ENCODE results near the gene WDTC1.

- TF ChIP-seq CTCF (IDR thresholded peaks at IDR 0.05) (no peak), EZH2 (IDR thresholded peaks at IDR 0.05; ENCODE audit: borderline replicate concordance, insufficient read depth, low read depth, low read length, poor library complexity, severe bottlenecking) (no peak)
Measured at GRCh38 chr1:27322569-27323240, 88.3 kb downstream of the WDTC1 start.

All from B cell (primary cell).